Activated CD4-positive, alpha-beta T cell treated with anti-CD3 and anti-CD28 coated beads, Interleukin-2, amount 50 U/mL, for 1 hour (primary cell): ENCODE measurements around the gene GFM2.
"Not testable (repeated sequence)": the region's sequence is repeated elsewhere in the genome, so short reads cannot be mapped to it uniquely, and the experiment has no call there.

Experiments
- DNase-seq: peaks from one replicate; pipeline ENCODE4 v3.0.0-alpha.2; 2020

GFM2 gene

DNA sequence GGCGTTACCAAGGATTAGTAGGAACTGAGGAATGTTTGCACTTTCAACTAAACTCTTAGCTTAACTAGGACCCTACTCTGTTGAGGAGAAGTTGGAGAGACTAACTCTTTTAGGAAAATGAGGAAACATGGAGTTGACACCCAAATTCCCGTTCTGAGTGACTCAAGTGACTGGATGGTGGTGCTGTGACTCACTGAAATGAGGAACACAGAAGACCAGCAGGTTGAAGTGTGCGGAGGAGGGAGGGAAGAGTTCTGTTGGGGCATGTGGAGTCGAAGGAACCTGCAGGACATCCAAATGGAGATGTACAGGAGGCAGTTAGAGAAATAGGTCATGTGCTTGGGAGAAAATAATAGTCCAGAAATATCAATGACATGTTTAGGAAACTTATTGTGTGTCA, 73.7 kb downstream of the GFM2 start:
- DNase-seq: no peak

DNA sequence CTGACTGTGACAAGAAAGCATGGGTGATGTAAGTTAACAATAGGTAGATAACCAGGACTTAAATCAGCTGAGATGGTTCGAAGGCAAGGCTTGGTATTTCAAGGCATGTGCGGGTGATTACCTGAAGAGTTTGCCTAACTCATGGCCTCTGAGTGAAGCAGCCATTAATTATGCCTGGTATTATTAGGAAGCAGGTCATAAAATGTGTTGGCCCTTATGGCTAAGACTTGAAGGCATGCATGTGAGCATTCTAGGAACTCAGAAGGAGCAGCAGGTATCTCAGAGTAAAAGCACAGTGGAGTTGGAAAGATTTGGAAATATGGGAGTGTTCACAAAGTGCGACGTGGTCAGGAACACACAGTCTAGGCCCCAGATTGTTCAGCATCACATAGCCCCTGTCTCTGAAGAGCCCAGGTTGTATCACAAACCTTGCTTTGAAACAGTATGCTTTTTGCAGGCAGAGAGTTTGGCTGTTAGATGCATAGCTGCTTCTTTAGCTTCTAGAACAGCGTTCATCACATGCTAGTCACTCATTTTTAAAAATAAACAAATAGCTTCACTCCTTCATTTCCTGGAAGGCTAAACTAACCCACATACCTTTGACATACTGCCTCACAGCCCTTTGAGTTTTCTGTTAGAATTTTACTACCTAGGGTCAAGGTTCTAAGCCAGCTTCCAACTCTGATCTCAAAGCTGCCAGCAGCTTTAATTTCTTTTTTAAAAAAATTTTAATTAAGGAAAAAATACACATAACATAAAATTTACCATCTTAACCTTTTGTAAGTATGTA, 79.8 kb downstream of the GFM2 start:
- DNase-seq: no peak

DNA sequence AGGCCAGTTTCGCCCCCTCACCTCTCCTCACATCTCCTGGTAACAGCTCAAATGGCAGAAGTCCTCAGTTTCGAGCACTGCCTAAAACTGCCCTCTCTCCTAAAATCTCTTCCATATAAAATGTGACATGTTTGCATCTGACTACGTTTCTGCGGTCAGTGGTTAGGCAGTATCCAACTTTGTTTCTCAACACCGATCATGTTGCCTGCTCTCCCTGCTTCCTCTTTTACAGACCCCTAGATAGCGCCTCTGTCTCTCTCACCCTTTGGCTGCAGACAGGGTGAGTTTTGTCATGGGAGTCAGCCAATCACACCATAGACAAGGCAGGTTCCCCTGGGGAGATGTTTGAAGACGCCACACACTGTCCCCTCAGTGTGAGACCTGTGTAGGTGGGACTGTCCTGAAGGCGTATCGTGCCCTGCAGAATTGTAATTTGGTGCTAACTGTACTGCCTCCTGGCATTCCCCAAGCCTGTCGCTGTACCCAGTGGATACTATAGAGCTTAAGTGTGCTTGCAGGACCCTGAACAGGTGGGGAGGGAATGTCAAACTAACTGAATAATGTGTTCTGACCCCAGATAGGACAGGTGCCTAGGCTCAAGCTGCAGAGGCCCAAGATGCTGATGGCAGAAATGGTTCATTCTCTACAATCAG, 80.8 kb downstream of the GFM2 start:
- DNase-seq: no peak

DNA sequence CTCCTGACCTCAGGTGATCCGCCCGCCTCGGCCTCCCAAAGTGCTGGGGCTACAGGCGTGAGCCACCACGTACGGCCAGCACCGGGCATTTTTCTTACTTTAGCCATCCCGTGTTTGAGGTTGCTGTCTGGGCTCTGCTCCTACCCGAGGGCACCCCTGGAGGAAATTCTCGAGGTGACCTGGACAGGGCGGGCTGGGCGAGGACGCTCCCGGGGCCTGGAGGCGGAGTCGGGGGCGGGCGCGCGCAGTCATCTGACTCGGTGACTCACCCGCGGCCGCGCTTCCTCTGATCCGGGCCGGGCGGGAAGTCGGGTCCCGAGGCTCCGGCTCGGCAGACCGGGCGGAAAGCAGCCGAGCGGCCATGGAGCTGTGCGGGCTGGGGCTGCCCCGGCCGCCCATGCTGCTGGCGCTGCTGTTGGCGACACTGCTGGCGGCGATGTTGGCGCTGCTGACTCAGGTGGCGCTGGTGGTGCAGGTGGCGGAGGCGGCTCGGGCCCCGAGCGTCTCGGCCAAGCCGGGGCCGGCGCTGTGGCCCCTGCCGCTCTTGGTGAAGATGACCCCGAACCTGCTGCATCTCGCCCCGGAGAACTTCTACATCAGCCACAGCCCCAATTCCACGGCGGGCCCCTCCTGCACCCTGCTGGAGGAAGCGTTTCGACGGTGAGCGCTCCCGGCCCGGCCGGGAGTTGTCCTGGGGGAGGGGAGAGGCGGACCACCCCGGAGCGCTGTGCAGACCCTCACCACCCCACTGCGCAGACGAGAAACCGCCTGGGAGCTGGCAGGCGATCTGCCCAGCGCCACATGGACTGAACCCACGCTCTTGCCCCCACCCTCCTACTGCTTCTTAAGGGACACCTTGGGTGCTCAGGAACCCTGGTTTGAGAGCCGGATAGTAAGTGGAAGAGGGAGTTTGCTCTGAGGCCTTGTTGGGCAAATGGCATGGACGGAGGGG, 81.7 kb downstream of the GFM2 start, which contains the start of gene HEXB:
Gene HEXB, plus strand, starts transcription at position 334 of the 952 bp plus-strand sequence. Its CDS starts 28 bp downstream, at position 362.
- peak; percentile 80 for DNase-seq

DNA sequence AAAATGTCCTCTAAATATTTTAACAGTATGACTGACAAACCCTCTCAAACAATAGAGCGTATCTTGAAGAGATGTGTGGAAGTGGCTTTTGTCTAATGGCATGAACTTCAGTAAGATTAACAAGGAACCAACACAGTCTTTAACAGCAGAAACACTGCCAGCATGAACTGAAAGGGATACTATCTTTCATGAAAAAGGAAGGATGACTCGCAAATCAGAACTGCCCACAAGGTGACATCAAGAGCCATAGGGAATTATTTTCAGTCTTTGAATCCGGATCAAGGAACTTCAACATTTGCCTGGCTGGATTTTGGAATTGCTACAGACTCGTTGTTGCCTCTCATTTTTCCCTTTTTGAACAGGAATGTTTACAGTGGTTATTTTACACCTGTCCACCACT, 87.0 kb downstream of the GFM2 start:
- no peak for DNase-seq

DNA sequence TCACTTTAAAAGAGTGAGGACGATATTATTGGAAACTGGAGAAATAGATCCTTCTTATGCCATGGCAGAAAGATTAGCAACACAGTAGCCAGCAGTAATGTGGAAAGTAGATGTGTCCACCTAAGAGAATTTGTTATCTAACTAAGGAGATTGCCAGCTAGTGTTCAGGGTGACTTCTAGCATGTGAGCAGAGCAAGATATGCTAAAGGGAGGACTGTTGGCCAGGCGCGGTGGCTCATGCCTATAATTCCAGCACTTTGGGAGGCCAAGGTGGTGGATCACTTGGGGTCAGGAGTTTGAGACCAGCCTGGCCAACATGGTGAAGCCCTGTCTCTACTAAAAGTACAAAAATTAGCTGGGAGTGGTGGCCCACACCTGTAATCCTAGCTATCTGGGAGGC, 87.6 kb downstream of the GFM2 start:
- not testable (repeated sequence) for DNase-seq

DNA sequence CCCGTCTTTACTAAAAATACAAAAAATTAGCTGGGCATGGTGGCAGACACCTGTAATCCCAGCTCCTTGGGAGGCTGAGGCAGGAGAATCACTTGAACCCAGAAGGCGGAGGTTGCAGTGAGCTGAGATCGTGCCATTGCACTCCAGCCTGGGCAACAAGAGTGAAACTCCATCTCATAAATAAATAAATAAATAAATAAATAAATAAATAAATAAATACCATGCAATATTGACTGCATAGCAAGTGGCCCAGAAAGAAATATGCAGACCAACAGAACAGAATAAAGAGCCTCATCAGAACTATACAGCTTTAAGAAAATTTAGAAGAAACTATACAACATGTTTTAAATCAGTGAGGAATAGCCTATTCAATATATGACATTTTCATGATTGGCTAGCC, 88.8 kb downstream of the GFM2 start:
- DNase-seq: not testable (repeated sequence)

DNA sequence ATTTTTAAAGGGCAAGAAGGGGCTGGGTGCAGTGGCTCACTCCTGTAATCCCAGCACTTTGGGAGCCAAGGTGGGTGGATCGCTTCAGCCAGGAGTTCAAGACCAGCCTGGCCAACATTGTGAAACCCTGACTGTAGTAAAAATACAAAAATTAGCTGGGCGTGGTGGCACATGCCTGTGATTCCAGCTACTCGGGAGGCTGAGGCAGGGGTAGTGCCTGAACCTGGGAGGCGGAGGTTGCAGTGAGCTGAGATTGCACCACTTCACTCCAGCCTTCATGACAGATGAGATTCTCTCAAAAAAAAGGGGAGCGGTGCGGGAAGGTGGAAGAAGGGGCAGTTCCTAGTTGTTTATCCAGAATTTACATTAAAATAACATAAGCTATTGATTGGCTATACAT, 90.5 kb downstream of the GFM2 start:
- DNase-seq: not testable (repeated sequence)

DNA sequence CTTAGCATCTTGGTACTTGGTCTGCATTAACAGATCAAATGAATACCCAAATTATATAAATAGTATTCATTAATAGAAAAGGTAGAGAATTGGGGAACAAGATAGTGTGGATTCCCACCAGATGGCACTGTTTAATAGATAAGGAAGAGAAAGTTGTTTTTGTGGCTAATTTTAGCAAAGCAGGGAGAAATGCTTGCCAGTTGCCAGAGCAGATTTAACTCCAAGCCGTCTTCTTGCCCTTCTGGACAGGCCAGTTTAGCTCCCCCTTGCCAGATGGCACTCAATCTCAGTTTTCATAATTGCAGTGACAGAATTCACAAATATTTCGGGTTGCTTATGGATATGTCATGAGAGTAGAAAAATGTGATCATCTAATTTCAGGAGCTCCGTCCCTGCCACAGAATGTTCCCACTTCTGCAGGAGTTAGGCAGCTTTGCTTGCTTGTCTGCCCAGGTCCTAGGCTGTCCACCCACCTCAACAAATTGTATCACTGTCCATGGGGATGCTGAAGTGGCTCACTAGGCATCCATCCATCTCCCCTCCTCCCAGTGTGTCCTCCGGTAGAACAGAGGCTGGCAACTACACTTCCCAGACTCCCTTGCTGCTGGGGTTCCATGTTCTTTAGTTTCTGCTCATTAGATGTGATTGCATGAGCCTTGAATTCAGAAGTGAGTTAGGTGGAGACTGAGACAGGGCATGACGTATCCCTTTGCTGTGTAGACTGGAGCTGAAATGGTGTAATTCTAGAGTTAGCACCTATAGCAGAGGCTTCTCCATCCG, 93.7 kb downstream of the GFM2 start:
- no peak for DNase-seq

DNA sequence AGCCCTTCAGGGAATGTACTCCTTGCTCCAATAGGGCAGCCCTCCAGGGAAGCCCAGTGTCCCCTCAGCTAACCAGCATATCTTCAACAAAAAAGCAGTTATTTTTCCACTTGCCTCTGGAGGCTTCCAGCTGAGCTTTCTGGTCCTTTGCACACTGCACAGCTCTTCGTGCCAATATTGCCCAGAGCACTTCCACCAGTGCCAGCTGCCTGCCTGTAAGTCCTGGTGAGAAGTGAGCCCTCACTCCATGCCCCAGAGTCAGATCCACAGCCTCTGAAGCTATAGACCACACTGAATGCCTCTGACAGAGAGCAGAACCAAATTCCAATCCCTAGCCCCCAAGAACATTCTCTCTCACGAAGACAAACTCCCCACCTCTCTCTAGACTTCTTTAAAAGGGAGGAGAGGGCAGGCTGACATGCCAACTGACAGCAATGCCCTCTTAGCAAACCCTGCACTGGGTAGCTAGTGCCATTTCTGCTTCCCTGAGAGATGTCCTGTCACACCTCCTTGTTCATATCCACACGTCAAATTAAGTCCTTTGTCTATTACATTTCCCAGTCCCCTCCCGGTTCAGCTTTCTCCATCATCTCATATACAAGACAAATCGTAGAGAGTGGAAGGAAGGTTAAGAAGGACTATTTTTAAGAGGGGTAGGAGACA, 94.6 kb downstream of the GFM2 start:
- no peak for DNase-seq
